LNCaP clone FGC (cell line): ENCODE results near the gene ITGB7.

Source experiments
- DNase-seq: peaks from one replicate; pipeline ENCODE4 v3.0.0-alpha.2; 2011; ENCODE audit warnings: low read depth
- H3K4me3 ChIP-seq: 2 replicates; pipeline ENCODE4 v1.5.1; 2011; ENCODE audit warnings: mild to moderate bottlenecking, low read depth, low read length, control low read depth
- CTCF ChIP-seq: IDR thresholded peaks from 2 replicates; pipeline ENCODE4 v1.5.1; 2012; ENCODE audit warnings: mild to moderate bottlenecking; ENCODE audit not compliant: control insufficient read depth, insufficient read depth; ENCODE audit errors: extremely low read depth

The ITGB7 gene

DNA sequence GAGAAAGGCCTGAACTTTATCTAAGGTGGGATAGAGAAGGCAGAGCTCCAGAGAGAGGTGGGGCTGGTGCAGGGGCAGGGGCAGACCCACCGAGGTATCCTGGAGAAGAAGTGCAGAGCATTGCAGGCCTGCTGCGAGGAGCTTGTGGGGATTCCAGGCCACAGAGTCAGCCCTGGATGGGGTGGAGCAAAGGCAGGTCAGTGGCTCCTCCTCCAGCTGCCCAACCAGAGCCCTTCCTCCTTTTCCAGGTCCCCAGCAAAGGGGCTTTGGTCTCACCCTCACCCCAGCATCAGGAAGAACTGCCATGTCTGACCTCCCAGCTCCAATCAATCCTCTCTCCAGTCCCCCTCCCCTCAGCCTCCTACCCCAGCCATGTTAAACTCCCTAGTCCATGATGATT is 46.4 kb downstream of the ITGB7 start:
- DNase-seq = no peak
- no peak for TF ChIP-seq CTCF
- no peak overlapping the region for H3K4me3 ChIP-seq

- TF ChIP-seq CTCF = no peak
- H3K4me3 ChIP-seq = no peak overlapping the region
- DNase-seq = no peak
Measured at GRCh38 chr12:53160000-53160399, 47.1 kb downstream of the ITGB7 start.

GRCh38 chr12:53159195-53159839 is 47.7 kb downstream of the ITGB7 start:
- H3K4me3 ChIP-seq = no peak overlapping the region
- DNase-seq = peak; percentile 43
- peak; percentile 98 for TF ChIP-seq CTCF

DNA sequence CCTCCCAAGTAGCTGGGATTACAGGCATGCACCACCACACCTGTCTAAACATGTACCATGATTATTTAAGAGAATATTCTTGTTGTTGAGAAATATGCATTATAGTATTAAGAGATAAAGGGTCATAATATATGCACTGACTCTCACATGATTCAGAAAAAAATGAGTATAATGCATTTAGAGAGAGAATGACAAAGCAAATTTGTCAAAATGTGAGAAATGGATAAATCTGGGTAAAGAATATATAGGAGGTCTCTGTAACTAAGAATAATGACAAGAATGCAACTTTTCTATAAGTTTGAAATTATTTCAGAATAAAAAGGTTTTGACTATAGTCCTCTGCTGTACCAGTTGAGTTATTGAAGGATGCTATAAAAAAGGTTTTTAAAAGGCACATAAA is 54.7 kb downstream of the ITGB7 start:
- H3K4me3 ChIP-seq = no peak overlapping the region
- TF ChIP-seq CTCF = no peak
- no peak for DNase-seq

DNA sequence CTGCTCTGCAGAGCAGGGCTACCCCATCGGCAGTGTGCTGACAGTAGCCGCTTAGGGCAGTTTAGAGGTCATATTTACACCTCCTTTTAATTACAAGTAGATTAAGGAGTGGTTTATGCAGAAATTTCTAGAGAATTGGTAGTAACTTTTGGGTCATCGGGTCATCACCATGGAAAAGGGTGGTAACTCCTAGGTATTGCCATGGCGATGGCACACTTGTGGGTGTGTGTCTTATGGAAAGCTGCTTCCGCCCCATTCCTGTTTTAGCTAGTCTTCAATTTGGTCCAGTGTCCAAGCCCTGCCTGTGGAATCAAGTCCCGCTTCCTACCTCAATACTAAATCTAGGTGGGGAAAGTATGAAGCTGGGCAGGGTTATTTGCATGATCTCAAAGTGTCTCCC is 56.0 kb downstream of the ITGB7 start:
- H3K4me3 ChIP-seq = no peak overlapping the region
- no peak for TF ChIP-seq CTCF
- DNase-seq = no peak

DNA sequence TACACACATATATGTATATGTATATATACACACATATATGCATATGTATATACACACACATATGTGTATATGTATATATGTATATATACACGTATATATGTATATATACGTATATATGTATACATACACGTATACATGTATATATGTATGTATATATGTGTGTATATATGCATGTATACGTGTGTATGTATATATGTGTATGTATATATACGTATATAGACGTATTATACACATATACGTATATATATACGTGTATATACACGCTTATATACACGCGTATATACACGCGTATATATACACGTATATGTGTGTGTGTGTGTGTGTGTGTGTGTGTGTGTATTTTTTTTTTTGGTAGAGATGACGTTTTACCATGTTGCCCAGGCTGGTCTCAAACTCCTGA is 59.4 kb downstream of the ITGB7 start:
- DNase-seq = no peak
- H3K4me3 ChIP-seq = no peak overlapping the region
- TF ChIP-seq CTCF = no peak

GRCh38 chr12:53147181-53147580 is 59.9 kb downstream of the ITGB7 start:
- no peak for TF ChIP-seq CTCF
- DNase-seq = no peak
- H3K4me3 ChIP-seq = no peak overlapping the region
